Hematopoietic multipotent progenitor cell (in vitro differentiated cells): Measurements from ENCODE around the gene KLRF1. TPM values are rescaled to one million over a fixed set of nuclear protein-coding genes. Genes with fewer than 3 reads are reported as not detected.
A peak's percentile ranks its signal among the peaks of the same experiment; 100 is the strongest.
"Not testable (repeated sequence)": the region's sequence is repeated elsewhere in the genome, so short reads cannot be mapped to it uniquely, and the experiment has no call there.

Source experiments
- DNase-seq, 3 donors: peaks; one replicate each; pipeline ENCODE4 v3.0.0-alpha.2; 2011 to 2015; ENCODE audit warnings: low read depth in 2 of 3, low spot score in 2 of 3
- total RNA-seq: library from RNA; depleted of rRNA; stranded (reverse); fragments of >200 nt; gene quantifications from one replicate; pipeline ENCODE4 v1.2.3, GENCODE V29; 2012

KLRF1 gene
- total RNA-seq, 1 donor: under 0.01 TPM

- no peak for DNase-seq
Measured at GRCh38 chr12:9868311-9868801, 41.1 kb downstream of the KLRF1 start.

- no peak for DNase-seq
Measured at GRCh38 chr12:9868951-9869306, 41.6 kb downstream of the KLRF1 start.

- peak; percentile 41 to 85 (median 70) for DNase-seq
Measured at GRCh38 chr12:9869307-9870161, 42.3 kb downstream of the KLRF1 start, which contains the start of gene CLEC2B. Gene CLEC2B (minus strand): TSS chr12:9869354.

- no peak for DNase-seq
Measured at GRCh38 chr12:9870286-9870866, 43.1 kb downstream of the KLRF1 start.

- DNase-seq: peak in 1 of 3 donors; percentile 29
Measured at GRCh38 chr12:9872162-9872561, 44.9 kb downstream of the KLRF1 start.

- DNase-seq: no peak
Measured at GRCh38 chr12:9872742-9873141, 45.5 kb downstream of the KLRF1 start.

GRCh38 chr12:9876120-9876519 lies 48.8 kb downstream of the KLRF1 start:
- DNase-seq: not testable (repeated sequence)

GRCh38 chr12:9880532-9881078 lies 53.3 kb downstream of the KLRF1 start:
- no peak for DNase-seq

GRCh38 chr12:9881246-9881645 lies 54.0 kb downstream of the KLRF1 start, which contains the start of gene KLRF2:
Gene KLRF2 (plus strand): TSS chr12:9881489. CDS start chr12:9881596, 107 bp downstream.
- no peak for DNase-seq

GRCh38 chr12:9881988-9882387 lies 54.7 kb downstream of the KLRF1 start:
- no peak for DNase-seq

GRCh38 chr12:9883175-9883574 lies 55.9 kb downstream of the KLRF1 start:
- no peak for DNase-seq

- DNase-seq: no peak
Measured at GRCh38 chr12:9888665-9889273, 61.5 kb downstream of the KLRF1 start.

Other genes starting within 250 kb of the KLRF1 start
- gene KLRB1, start 219.6 kb upstream of the KLRF1 start, total RNA-seq: under 0.01 TPM
- gene CLEC2D, start 157.8 kb upstream of the KLRF1 start, total RNA-seq: 5.9 TPM
- 0.27 TPM for gene CLECL1, start 94.4 kb upstream of the KLRF1 start, total RNA-seq
- 545 TPM for gene CD69, start 66.6 kb upstream of the KLRF1 start, total RNA-seq
- gene CLEC2B, start 41.9 kb downstream of the KLRF1 start, total RNA-seq: 17.0 TPM
- not detected for gene KLRF2, start 54.0 kb downstream of the KLRF1 start, total RNA-seq
- not detected for gene CLEC2A, start 104.9 kb downstream of the KLRF1 start, total RNA-seq
- gene CLEC12A, start 143.9 kb downstream of the KLRF1 start, total RNA-seq: 1.6 TPM
- gene CLEC1B, start 171.6 kb downstream of the KLRF1 start, total RNA-seq: 0.27 TPM
- under 0.01 TPM for gene CLEC12B, start 183.1 kb downstream of the KLRF1 start, total RNA-seq
- 8.3 TPM for gene CLEC9A, start 203.2 kb downstream of the KLRF1 start, total RNA-seq